Suprapubic skin (tissue), 4 donors: ENCODE results near the gene RCHY1. TPM values are rescaled to one million over a fixed set of nuclear protein-coding genes. Genes with fewer than 3 reads are reported as not detected.

Experiments used
- DNase-seq, 2 donors: peaks; one replicate each; pipeline ENCODE4 v3.0.0-alpha.2; 2019; ENCODE audit warnings: low spot score in 2 of 2
- H3K27ac ChIP-seq: fragments of 200-600 bp; sonication (generic); one replicate; pipeline ENCODE4 v1.5.1; 2019
- H3K27me3 ChIP-seq: fragments of 200-600 bp; sonication (generic); one replicate; pipeline ENCODE4 v1.5.1; 2019
- H3K36me3 ChIP-seq: fragments of 200-600 bp; sonication (generic); one replicate; pipeline ENCODE4 v1.5.1; 2019
- H3K4me1 ChIP-seq: fragments of 200-600 bp; sonication (generic); one replicate; pipeline ENCODE4 v1.5.1; 2019
- H3K4me3 ChIP-seq: fragments of 200-600 bp; sonication (generic); one replicate; pipeline ENCODE4 v1.5.1; 2019; ENCODE audit warnings: mild to moderate bottlenecking
- H3K9me3 ChIP-seq: fragments of 200-600 bp; sonication (generic); one replicate; pipeline ENCODE4 v1.5.1; 2019
- CTCF ChIP-seq, 2 donors: fragments of 200-600 bp in 1 of 2; fragments of 450-650 bp in 1 of 2; sonication (generic) in 1 of 2; IDR thresholded peaks; one replicate each; pipeline ENCODE4 v1.5.1; 2016 to 2019; ENCODE audit warnings: antibody characterized with exemption in 2 of 2, mild to moderate bottlenecking in 1 of 2, moderate library complexity in 1 of 2
- EP300 ChIP-seq: sonication (generic); formaldehyde crosslinking; IDR thresholded peaks from one replicate; pipeline ENCODE4 v1.6.1; 2017; ENCODE audit warnings: antibody characterized with exemption
- POLR2A ChIP-seq, 2 donors: fragments of 450-650 bp; IDR thresholded peaks; one replicate each; pipeline ENCODE4 v1.6.1; 2017; ENCODE audit warnings: antibody characterized with exemption in 2 of 2, mild to moderate bottlenecking in 2 of 2, moderate library complexity in 2 of 2
- POLR2AphosphoS5 ChIP-seq, 3 donors: sonication (generic); formaldehyde crosslinking; IDR thresholded peaks; one replicate each; pipeline ENCODE4 v1.6.1; 2017; ENCODE audit warnings: antibody characterized with exemption in 3 of 3
- whole genome bisulfite sequencing: methylation state at CpG from one replicate; pipeline ENCODE4 v1.1.5; 2018; 5-methylcytosine and 5-hydroxymethylcytosine counted together
- total RNA-seq, 4 donors: library from RNA; depleted of rRNA; stranded (reverse); fragments of >200 nt; gene quantifications; one replicate each; pipeline ENCODE4 v1.1.0, GENCODE V29; 2016

The RCHY1 gene
- total RNA-seq, 4 donors from 2014 or later, result 11.4 to 24.2 (median 20.6) TPM

- TF ChIP-seq CTCF (IDR thresholded peaks at IDR 0.05) (no peak), EP300 (no peak), POLR2AphosphoS5 (IDR thresholded peaks at IDR 0.05) (no peak), POLR2A (IDR thresholded peaks at IDR 0.05) (no peak)
- Histone ChIP-seq H3K27ac (no peak overlapping the region), H3K4me3 (no peak overlapping the region), H3K36me3 (peaks cover 44% of the 10 kb centered on the region), H3K4me1 (peaks cover 3% of the 10 kb centered on the region), H3K9me3 (no peaks in the 10 kb centered on the region), H3K27me3 (no peaks in the 10 kb centered on the region)
- no peak for DNase-seq
- 74% methylated on average over 2 of the region's 2 CpGs for WGBS
These were observed 24.0 kb downstream of the RCHY1 start for GRCh38 chr4:75490155-75490554.

GRCh38 chr4:75484190-75484589, 30.0 kb downstream of the RCHY1 start:
- Histone ChIP-seq H3K36me3 (peaks cover 62% of the 10 kb centered on the region), H3K4me1 (no peaks in the 10 kb centered on the region), H3K4me3 (no peak overlapping the region), H3K9me3 (no peaks in the 10 kb centered on the region), H3K27ac (no peak overlapping the region), H3K27me3 (no peaks in the 10 kb centered on the region)
- TF ChIP-seq CTCF (IDR thresholded peaks at IDR 0.05) (no peak), POLR2A (IDR thresholded peaks at IDR 0.05) (no peak), POLR2AphosphoS5 (IDR thresholded peaks at IDR 0.05) (no peak), EP300 (no peak)
- 78% methylated on average over 4 of the region's 4 CpGs for WGBS
- no peak for DNase-seq

- 96% methylated on average over 3 of the region's 3 CpGs for WGBS
These were observed 37.0 kb downstream of the RCHY1 start for GRCh38 chr4:75477201-75477600.

GRCh38 chr4:75470738-75471137, 43.5 kb downstream of the RCHY1 start:
- 88% methylated on average over 1 of the region's 1 CpG for WGBS
- H3K9me3 ChIP-seq, result no peaks in the 10 kb centered on the region
- TF ChIP-seq POLR2A (IDR thresholded peaks at IDR 0.05) (no peak), CTCF (IDR thresholded peaks at IDR 0.05) (no peak), POLR2AphosphoS5 (IDR thresholded peaks at IDR 0.05) (no peak), EP300 (no peak)
- H3K27me3 ChIP-seq, result no peaks in the 10 kb centered on the region
- H3K4me1 ChIP-seq, result no peaks in the 10 kb centered on the region
- DNase-seq, result no peak
- no peak overlapping the region for H3K27ac ChIP-seq
- no peaks in the 10 kb centered on the region for H3K36me3 ChIP-seq
- no peak overlapping the region for H3K4me3 ChIP-seq

More at GRCh38 chr4:75477201-75477600, 37.0 kb downstream of the RCHY1 start:
- Histone ChIP-seq H3K27me3 (no peaks in the 10 kb centered on the region), H3K4me1 (no peaks in the 10 kb centered on the region), H3K9me3 (no peaks in the 10 kb centered on the region), H3K27ac (no peak overlapping the region), H3K36me3 (peaks cover 31% of the 10 kb centered on the region), H3K4me3 (no peak overlapping the region)
- TF ChIP-seq POLR2A (IDR thresholded peaks at IDR 0.05) (no peak), POLR2AphosphoS5 (IDR thresholded peaks at IDR 0.05) (no peak), EP300 (no peak), CTCF (IDR thresholded peaks at IDR 0.05) (no peak)
- DNase-seq, result no peak

- 100% methylated on average over 1 of the region's 1 CpG for WGBS
- Histone ChIP-seq H3K36me3 (no peaks in the 10 kb centered on the region), H3K27me3 (no peaks in the 10 kb centered on the region), H3K27ac (no peak overlapping the region), H3K4me1 (no peaks in the 10 kb centered on the region), H3K9me3 (no peaks in the 10 kb centered on the region), H3K4me3 (no peak overlapping the region)
- TF ChIP-seq EP300, result no peak
- no peak for TF ChIP-seq POLR2A (IDR thresholded peaks at IDR 0.05)
- no peak for TF ChIP-seq CTCF (IDR thresholded peaks at IDR 0.05)
- no peak for TF ChIP-seq POLR2AphosphoS5 (IDR thresholded peaks at IDR 0.05)
- DNase-seq, result no peak
These were observed 44.3 kb downstream of the RCHY1 start for GRCh38 chr4:75469896-75470295.
